IMR-90 (cell line): ENCODE results near the gene SLAMF8. TPM values are rescaled to one million over a fixed set of nuclear protein-coding genes. Genes with fewer than 3 reads are reported as not detected.

Source experiments
- ATAC-seq: fragments of 200-7000 bp; cut with Tn5 transposase; 2 replicates; pipeline ENCODE4 v1.9.1; 2020; ENCODE audit warnings: low read depth, mild to moderate bottlenecking, moderate library complexity
- BruUV-seq: library from RNA; stranded (reverse); fragments of 400-500 nt; replicated peaks from 2 replicates; lab custom pipeline; 2021; lab: Mats Ljungman, UMichigan
- CTCF ChIA-PET: fragments of 300-600 bp; formaldehyde crosslinking; extraction: SDS; loops from one replicate; lab custom pipeline; 2021; ENCODE audit warnings: antibody characterized with exemption; lab: Yijun Ruan, JAX
- POLR2A ChIA-PET: fragments of 300-600 bp; sonication (Branson Sonifier 250); formaldehyde crosslinking; loops from one replicate; lab custom pipeline; 2022; ENCODE audit warnings: antibody characterized with exemption; ENCODE audit not compliant: unreplicated experiment; lab: Charles Lee
- DNase-seq: peaks from one replicate; pipeline ENCODE4 v3.0.0; 2013
- H2AFZ ChIP-seq: replicated peaks from 2 replicates; pipeline ENCODE3; 2013; ENCODE audit warnings: low read length, mild to moderate bottlenecking; ENCODE audit not compliant: poor library complexity
- H2AK5ac ChIP-seq: 2 replicates; pipeline ENCODE4 v1.6.1; 2013; ENCODE audit warnings: low read depth, low read length, inconsistent platforms
- H2AK9ac ChIP-seq: replicated peaks from 2 replicates; pipeline ENCODE3; 2013; ENCODE audit warnings: mild to moderate bottlenecking, low read depth, low read length, moderate library complexity; ENCODE audit not compliant: poor library complexity
- H2BK120ac ChIP-seq: 2 replicates; pipeline ENCODE4 v1.6.1; 2013; ENCODE audit warnings: low read depth, low read length, inconsistent platforms
- H2BK15ac ChIP-seq: 3 replicates; pipeline ENCODE4 v1.6.1; 2013; ENCODE audit warnings: low read depth, low read length, inconsistent platforms
- H2BK20ac ChIP-seq: 2 replicates; pipeline ENCODE4 v1.6.1; 2013; ENCODE audit warnings: low read depth, mild to moderate bottlenecking, inconsistent platforms, low read length, moderate library complexity
- H2BK5ac ChIP-seq: 2 replicates; pipeline ENCODE4 v1.6.1; 2013; ENCODE audit warnings: mild to moderate bottlenecking, low read depth, low read length, inconsistent platforms; ENCODE audit not compliant: poor library complexity, severe bottlenecking
- H3K14ac ChIP-seq: replicated peaks from 2 replicates; pipeline ENCODE4 v1.6.1; 2013; ENCODE audit warnings: low read depth, low read length, inconsistent platforms
- H3K18ac ChIP-seq: 2 replicates; pipeline ENCODE4 v1.6.1; 2013; ENCODE audit warnings: low read depth, low read length, control low read depth
- H3K23ac ChIP-seq: 2 replicates; pipeline ENCODE4 v1.6.1; 2013; ENCODE audit warnings: low read depth, low read length, inconsistent platforms
- H3K27ac ChIP-seq: 2 replicates; pipeline ENCODE4 v1.5.1; 2013; ENCODE audit warnings: mild to moderate bottlenecking, control low read depth, low read length; ENCODE audit not compliant: insufficient read depth
- H3K27me3 ChIP-seq: 2 replicates; pipeline ENCODE4 v1.6.1; 2013; ENCODE audit warnings: low read length; ENCODE audit not compliant: control insufficient read depth, insufficient read depth
- H3K36me3 ChIP-seq: 2 replicates; pipeline ENCODE4 v1.6.1; 2013; ENCODE audit warnings: low read length, mixed read lengths; ENCODE audit not compliant: control insufficient read depth, insufficient read depth
- H3K4ac ChIP-seq: 2 replicates; pipeline ENCODE4 v1.6.1; 2013; ENCODE audit warnings: low read depth, low read length, inconsistent platforms
- H3K4me1 ChIP-seq: 2 replicates; pipeline ENCODE4 v1.6.1; 2013; ENCODE audit warnings: low read length, mixed read lengths; ENCODE audit not compliant: control insufficient read depth, insufficient read depth
- H3K4me2 ChIP-seq: 2 replicates; pipeline ENCODE4 v1.6.1; 2013; ENCODE audit warnings: low read depth, mild to moderate bottlenecking, control low read depth, low read length, moderate library complexity
- H3K4me3 ChIP-seq: 2 replicates; pipeline ENCODE4 v1.5.1; 2013; ENCODE audit warnings: low read depth, mild to moderate bottlenecking, control low read depth, low read length, moderate library complexity; ENCODE audit not compliant: insufficient read depth
- H3K56ac ChIP-seq: 2 replicates; pipeline ENCODE4 v1.6.1; 2013; ENCODE audit warnings: low read length, inconsistent platforms; ENCODE audit not compliant: insufficient read depth; ENCODE audit errors: extremely low read depth
- H3K79me1 ChIP-seq, 2 experiments: 2 replicates each; pipeline ENCODE4 v1.6.1; 2013; ENCODE audit warnings: low read length in 2 of 2, inconsistent platforms in 1 of 2, low read depth in 1 of 2
- H3K9ac ChIP-seq: 2 replicates; pipeline ENCODE4 v1.6.1; 2013; ENCODE audit warnings: low read depth, low read length, control low read depth
- H3K9me1 ChIP-seq: 2 replicates; pipeline ENCODE4 v1.6.1; 2013; ENCODE audit warnings: low read length, inconsistent platforms; ENCODE audit not compliant: insufficient read depth
- H3K9me3 ChIP-seq: 2 replicates; pipeline ENCODE4 v1.6.1; 2013; ENCODE audit warnings: low read length; ENCODE audit not compliant: control insufficient read depth, insufficient read depth
- H4K20me1 ChIP-seq: 2 replicates; pipeline ENCODE4 v1.6.1; 2013; ENCODE audit warnings: low read length, inconsistent platforms; ENCODE audit not compliant: insufficient read depth
- H4K5ac ChIP-seq: 2 replicates; pipeline ENCODE4 v1.6.1; 2013; ENCODE audit warnings: mild to moderate bottlenecking, low read depth, low read length, control low read depth
- H4K8ac ChIP-seq, 2 experiments: 2 replicates each; pipeline ENCODE4 v1.6.1; 2013; ENCODE audit warnings: low read depth in 2 of 2, low read length in 2 of 2, control low read depth in 1 of 2, inconsistent platforms in 1 of 2
- H4K91ac ChIP-seq: 2 replicates; pipeline ENCODE4 v1.6.1; 2013; ENCODE audit warnings: low read depth, low read length, inconsistent platforms; ENCODE audit not compliant: insufficient read depth
- CEBPB ChIP-seq: IDR thresholded peaks from 2 replicates; pipeline ENCODE4 v1.6.1; 2012; ENCODE audit warnings: low read depth, low read length, improper control_type of control experiment
- ELK1 ChIP-seq: fragments of 150-350 bp; IDR thresholded peaks from 2 replicates; pipeline ENCODE4 v1.6.1; 2016; ENCODE audit warnings: low read depth, mild to moderate bottlenecking, low read length, moderate library complexity, borderline replicate concordance
- FOS ChIP-seq: fragments of 150-350 bp; IDR thresholded peaks from 2 replicates; pipeline ENCODE4 v1.6.1; 2016; ENCODE audit warnings: low read depth, low read length
- MAFK ChIP-seq: IDR thresholded peaks from 2 replicates; pipeline ENCODE4 v1.6.1; 2012; ENCODE audit warnings: low read depth, low read length, improper control_type of control experiment
- MAZ ChIP-seq: IDR thresholded peaks from 2 replicates; pipeline ENCODE4 v1.6.1; 2012; ENCODE audit warnings: low read depth, mild to moderate bottlenecking, low read length, improper control_type of control experiment, moderate library complexity, borderline replicate concordance
- NFE2L2 ChIP-seq: fragments of 150-350 bp; IDR thresholded peaks from 2 replicates; pipeline ENCODE4 v1.6.1; 2016; ENCODE audit warnings: low read depth, mild to moderate bottlenecking, low read length
- POLR2A ChIP-seq: IDR thresholded peaks from 2 replicates; pipeline ENCODE4 v1.6.1; 2012; ENCODE audit warnings: mild to moderate bottlenecking, low read depth, low read length
- RCOR1 ChIP-seq: IDR thresholded peaks from 2 replicates; pipeline ENCODE4 v1.6.1; 2012; ENCODE audit warnings: mild to moderate bottlenecking, low read length, improper control_type of control experiment; ENCODE audit not compliant: insufficient replicate concordance
- RFX5 ChIP-seq: IDR thresholded peaks from 2 replicates; pipeline ENCODE4 v1.8.0; 2012; ENCODE audit warnings: low read depth, mild to moderate bottlenecking, low read length, moderate library complexity
- SMC3 ChIP-seq: fragments of 150-350 bp; IDR thresholded peaks from 2 replicates; pipeline ENCODE4 v1.6.1; 2016; ENCODE audit warnings: low read depth, mild to moderate bottlenecking, antibody characterized with exemption, low read length, moderate library complexity
- USF2 ChIP-seq: fragments of 150-350 bp; IDR thresholded peaks from 2 replicates; pipeline ENCODE4 v1.6.1; 2017; ENCODE audit warnings: mild to moderate bottlenecking, antibody characterized with exemption, low read length, low read depth
- WGBS, 2 experiments: methylation state at CpG; one replicate each; pipeline versions ENCODE4 v1.1.5 to v1.1.7; 2013; ENCODE audit warnings: missing lambda C conversion rate in 2 of 2; ENCODE audit not compliant: insufficient read length in 1 of 2; ENCODE audit errors: extremely low coverage in 2 of 2; 5-methylcytosine and 5-hydroxymethylcytosine counted together
- dilution Hi-C: fragments of 300-500 bp; cut with HindIII; formaldehyde crosslinking; loops from one replicate; pipeline ENCODE4 v1.14.3; 2018; ENCODE audit warnings: low sequenced_read_pairs; ENCODE audit not compliant: unreplicated experiment
- in situ Hi-C: fragments of 300-500 bp; cut with MboI; formaldehyde crosslinking; loops from 3 replicates; pipeline ENCODE4 v1.14.3; 2019; ENCODE audit warnings: low sequenced_read_pairs, inconsistent platforms, mixed read lengths
- intact Hi-C: fragments of 100-400 bp; cut with micrococcal nuclease; formaldehyde crosslinking; loops from 2 replicates; pipeline ENCODE4 v1.10.0; 2022
- polyA plus RNA-seq, 3 experiments: library from polyadenylated mRNA; depleted of rRNA; stranded (reverse); fragments of >200 nt; gene quantifications; 2 replicates each; pipeline ENCODE4 v1.2.3, GENCODE V29; 2012; ENCODE audit warnings: low replicate concordance in 1 of 3
- total RNA-seq: library from RNA; depleted of rRNA; stranded (reverse); fragments of >200 nt; gene quantifications from 2 replicates; pipeline ENCODE4 v1.2.3, GENCODE V29; 2012

Gene SLAMF8
- total and polyA plus RNA-seq, 2 of the 4 experiments (the other 2 are of a cell fraction) = 0.07 TPM; not detected in 1

- CTCF ChIA-PET = interaction anchor here (1.1 to 2.7 kb wide), 2 partner anchors 12 to 17 kb away, joined by 3 to 12 read pairs; no protein-coding TSS in a partner anchor
- H3K27me3 ChIP-seq = peaks cover 4% of the 10 kb centered on the region
- H4K20me1 ChIP-seq = no peaks in the 10 kb centered on the region
- H2AK5ac ChIP-seq = no peak overlapping the region
- no peak overlapping the region for H4K91ac ChIP-seq
- H3K79me1 ChIP-seq = no peaks in the 10 kb centered on the region
- POLR2A ChIA-PET = no interaction called here
- no peak overlapping the region for H3K18ac ChIP-seq
- H3K4me2 ChIP-seq = no peak overlapping the region
- dilution Hi-C loops = loop anchor here (25.0 kb wide), 1 partner anchor 100 kb away; no protein-coding TSS in a partner anchor
- no peak overlapping the region for H3K9ac ChIP-seq
- no TSS peak for BruUV-seq
- no peaks in the 10 kb centered on the region; the same call in 1 of the 2 replicates for H3K9me1 ChIP-seq
- no peak for TF ChIP-seq CEBPB
- TF ChIP-seq USF2 = no peak
- no peak for TF ChIP-seq NFE2L2
- TF ChIP-seq MAZ = no peak
- no peak for TF ChIP-seq POLR2A
- no peak for TF ChIP-seq ELK1
- TF ChIP-seq FOS = no peak
- no peak for TF ChIP-seq RCOR1
- no peak for TF ChIP-seq MAFK
- TF ChIP-seq SMC3 = no peak
- no peak for TF ChIP-seq RFX5
- peak; percentile 15 for DNase-seq
- no peak overlapping the region for H4K8ac ChIP-seq
- no peak overlapping the region for H3K14ac ChIP-seq
- no peak overlapping the region for H3K23ac ChIP-seq
- no peak overlapping the region for H3K56ac ChIP-seq
- no peaks in the 10 kb centered on the region for H3K36me3 ChIP-seq
- H2BK15ac ChIP-seq = no peak overlapping the region
- intact Hi-C loops = no loop called here
- H2BK120ac ChIP-seq = no peak overlapping the region
- peak; percentile 48; the same call in 1 of the 2 replicates for ATAC-seq
- in situ Hi-C loops = loop anchor here (10.0 kb wide), 2 partner anchors 218 to 248 kb away; partner anchors contain the start of gene PIGM
- no peak overlapping the region for H3K27ac ChIP-seq
- H4K5ac ChIP-seq = no peak overlapping the region
- H3K4ac ChIP-seq = no peak overlapping the region
- no CpG with 5 or more reads among the region's 3 CpGs for WGBS, 2 experiments
- no peak overlapping the region for H2AFZ ChIP-seq
- no peak overlapping the region for H3K4me3 ChIP-seq
- no peaks in the 10 kb centered on the region for H3K4me1 ChIP-seq
- H2AK9ac ChIP-seq = no peak overlapping the region
- H3K9me3 ChIP-seq = no peaks in the 10 kb centered on the region
- no peak overlapping the region for H2BK20ac ChIP-seq
- H2BK5ac ChIP-seq = no peak overlapping the region
Observed at GRCh38 chr1:159786966-159787365, 39.7 kb upstream of the SLAMF8 start.
